HepG2 (cell line): ENCODE measurements around the gene TTC23. TPM values are rescaled to one million over a fixed set of nuclear protein-coding genes. Genes with fewer than 3 reads are reported as not detected.

Experiments used
- ATAC-seq: fragments of 200-7000 bp; cut with Tn5 transposase; 3 replicates; pipeline ENCODE4 v1.9.1; 2020; ENCODE audit warnings: mild to moderate bottlenecking, moderate library complexity
- BruUV-seq: library from RNA; stranded (reverse); fragments of 400-500 nt; replicated peaks from 2 replicates; lab custom pipeline; 2021; lab: Mats Ljungman, UMichigan
- CTCF ChIA-PET: fragments of 300-600 bp; formaldehyde crosslinking; extraction: SDS; loops from one replicate; lab custom pipeline; 2021; ENCODE audit warnings: low total read pairs, inconsistent platforms, low intra/inter-chr PET ratio; lab: Yijun Ruan, JAX
- POLR2A ChIA-PET: fragments of 350-600 bp; sonication (Branson Sonifier 250); formaldehyde crosslinking; loops from one replicate; lab custom pipeline; 2020; ENCODE audit warnings: antibody characterized with exemption, inconsistent platforms; lab: Yijun Ruan, JAX
- DNase-seq: peaks from one replicate; pipeline ENCODE4 v3.0.0-alpha.2; 2015; ENCODE audit warnings: low spot score
- FAIRE-seq: peaks from 3 replicates; lab custom pipeline; 2011; peaks lifted over from hg19 to GRCh38; lab: Jason Lieb, UNC
- H2AFZ ChIP-seq: one replicate; pipeline ENCODE4 v1.6.1; 2011; ENCODE audit warnings: low read length, inconsistent platforms
- H3K27ac ChIP-seq: fragments of 300-600 bp; 3 replicates; pipeline ENCODE4 v1.8.0; 2011; ENCODE audit warnings: mixed run types, mild to moderate bottlenecking, mixed read lengths, low read length, inconsistent platforms; ENCODE audit not compliant: insufficient read depth; ENCODE audit errors: extremely low read length
- H3K27me3 ChIP-seq, 2 experiments: fragments of 200-600 bp in 1 of 2; 2 replicates in 1 of 2; 3 replicates in 1 of 2; pipeline versions ENCODE4 v1.6.0 to v1.8.0; 2011; ENCODE audit warnings: low read length in 2 of 2, mild to moderate bottlenecking in 2 of 2, moderate library complexity in 2 of 2, inconsistent platforms in 1 of 2; ENCODE audit not compliant: insufficient read depth in 2 of 2, control insufficient read depth in 1 of 2
- H3K36me3 ChIP-seq, 2 experiments: fragments of 200-600 bp in 1 of 2; replicated peaks in 1 of 2; 2 replicates in 1 of 2; 3 replicates in 1 of 2; pipeline versions ENCODE4 v1.5.1 to v1.8.0; 2011; ENCODE audit warnings: low read length in 2 of 2, inconsistent platforms in 1 of 2; ENCODE audit not compliant: insufficient read depth in 2 of 2, control insufficient read depth in 1 of 2
- H3K4me1 ChIP-seq: 2 replicates; pipeline ENCODE4 v1.5.1; 2012; ENCODE audit warnings: low read length, inconsistent platforms; ENCODE audit not compliant: insufficient read depth
- H3K4me2 ChIP-seq: 2 replicates; pipeline ENCODE4 v1.6.0; 2011; ENCODE audit warnings: low read depth, low read length, inconsistent platforms
- H3K4me3 ChIP-seq, 3 experiments: fragments of 200-600 bp in 1 of 3; sonication (generic), shearing (Covaris generic) in 1 of 3; replicated peaks in 1 of 3; 2 replicates each; pipeline ENCODE4 v1.5.1; 2011 to 2016; ENCODE audit warnings: low read length in 3 of 3, inconsistent platforms in 2 of 3, low read depth in 2 of 3, mild to moderate bottlenecking in 2 of 3, control low read depth in 1 of 3, mixed read lengths in 1 of 3; ENCODE audit not compliant: insufficient read depth in 1 of 3
- H3K79me2 ChIP-seq: one replicate; pipeline ENCODE4 v1.6.1; 2011; ENCODE audit warnings: low read length, inconsistent platforms; ENCODE audit not compliant: insufficient read depth
- H3K9ac ChIP-seq: 2 replicates; pipeline ENCODE4 v1.6.0; 2011; ENCODE audit warnings: mild to moderate bottlenecking, low read depth, low read length, inconsistent platforms; ENCODE audit not compliant: insufficient read depth
- H3K9me3 ChIP-seq: 2 replicates; pipeline ENCODE4 v1.5.1; 2012; ENCODE audit warnings: mild to moderate bottlenecking, low read length
- H4K20me1 ChIP-seq: 2 replicates; pipeline ENCODE4 v1.6.0; 2011; ENCODE audit warnings: inconsistent platforms, mild to moderate bottlenecking, low read length, moderate library complexity; ENCODE audit not compliant: insufficient read depth
- ARNT ChIP-seq: fragments of 450-650 bp; IDR thresholded peaks from 2 replicates; pipeline ENCODE4 v1.6.1; 2017
- FOXM1 ChIP-seq: sonication (generic); formaldehyde crosslinking; IDR thresholded peaks from 2 replicates; pipeline ENCODE4 v1.5.0; 2020; ENCODE audit warnings: missing genetic modification reagents
- HNF4A ChIP-seq: sonication (generic); formaldehyde crosslinking; IDR thresholded peaks from 2 replicates; pipeline ENCODE4 v1.4.0; 2020; ENCODE audit warnings: missing genetic modification reagents
- IKZF1 ChIP-seq: fragments of 450-650 bp; IDR thresholded peaks from 2 replicates; pipeline ENCODE4 v1.7.1; 2016
- MAFF ChIP-seq: IDR thresholded peaks from 2 replicates; pipeline ENCODE4 v1.6.1; 2011; ENCODE audit warnings: low read depth, low read length, improper control_type of control experiment
- MAFK ChIP-seq, 2 experiments: IDR thresholded peaks in 1 of 2; conservative IDR thresholded peaks in 1 of 2; 2 replicates each; pipeline ENCODE4 v1.6.1; 2011; ENCODE audit warnings: improper control_type of control experiment in 2 of 2, low read length in 2 of 2
- NCOA1 ChIP-seq: sonication (generic); formaldehyde crosslinking; IDR thresholded peaks from 2 replicates; pipeline ENCODE4 v1.9.0; 2021; ENCODE audit warnings: missing genetic modification reagents
- NFIB ChIP-seq: sonication (generic); formaldehyde crosslinking; IDR thresholded peaks from 2 replicates; pipeline ENCODE4 v1.9.0; 2021; ENCODE audit warnings: missing genetic modification reagents, mild to moderate bottlenecking, borderline replicate concordance
- NFKBIZ ChIP-seq: IDR thresholded peaks from 2 replicates; pipeline ENCODE4 v1.6.1; 2018; ENCODE audit warnings: missing genetic modification reagents, missing compliant biosample characterization
- PRMT3 ChIP-seq: sonication (generic); formaldehyde crosslinking; IDR thresholded peaks from 2 replicates; pipeline ENCODE4 v1.8.1; 2022; ENCODE audit warnings: low read depth, mild to moderate bottlenecking, moderate library complexity, missing genetic modification reagents, borderline replicate concordance
- RXRB ChIP-seq: IDR thresholded peaks from 2 replicates; pipeline ENCODE4 v1.6.1; 2016; ENCODE audit warnings: borderline replicate concordance, missing genetic modification reagents, missing compliant biosample characterization
- SPEN ChIP-seq: sonication (generic); formaldehyde crosslinking; IDR thresholded peaks from 2 replicates; pipeline ENCODE4 v1.5.1; 2020; ENCODE audit warnings: low read depth, mild to moderate bottlenecking, missing genetic modification reagents
- SYNCRIP ChIP-seq: fragments of 200-400 bp; formaldehyde crosslinking; IDR thresholded peaks from 2 replicates; pipeline ENCODE4 v1.6.1; 2018; ENCODE audit warnings: mild to moderate bottlenecking, low read depth, low read length; ENCODE audit not compliant: insufficient read depth
- ZBTB38 ChIP-seq: sonication (generic); formaldehyde crosslinking; IDR thresholded peaks from 2 replicates; pipeline ENCODE4 v1.5.1; 2020; ENCODE audit warnings: mild to moderate bottlenecking, missing genetic modification reagents
- ZFP41 ChIP-seq: sonication (generic); formaldehyde crosslinking; IDR thresholded peaks from 2 replicates; pipeline ENCODE4 v1.4.0; 2020; ENCODE audit warnings: mild to moderate bottlenecking, missing genetic modification reagents, borderline replicate concordance
- ZMYM3 ChIP-seq: sonication (generic); formaldehyde crosslinking; IDR thresholded peaks from 2 replicates; pipeline ENCODE4 v1.5.1; 2020; ENCODE audit warnings: mild to moderate bottlenecking, missing genetic modification reagents
- ZMYM4 ChIP-seq: sonication (generic); formaldehyde crosslinking; IDR thresholded peaks from 2 replicates; pipeline ENCODE4 v1.8.1; 2023; ENCODE audit warnings: mild to moderate bottlenecking, missing genetic modification reagents
- ZNF230 ChIP-seq: sonication (generic); formaldehyde crosslinking; IDR thresholded peaks from 2 replicates; pipeline ENCODE4 v1.4.0; 2020; ENCODE audit warnings: mild to moderate bottlenecking, missing genetic modification reagents
- ZNF674 ChIP-seq: sonication (generic); formaldehyde crosslinking; IDR thresholded peaks from 2 replicates; pipeline ENCODE4 v1.5.0; 2020; ENCODE audit warnings: low read depth, mild to moderate bottlenecking, missing genetic modification reagents
- ZNF713 ChIP-seq: sonication (generic); formaldehyde crosslinking; IDR thresholded peaks from 2 replicates; pipeline ENCODE4 v1.4.0; 2020; ENCODE audit warnings: mild to moderate bottlenecking, missing genetic modification reagents
- ZNF777 ChIP-seq: sonication (generic); formaldehyde crosslinking; IDR thresholded peaks from 2 replicates; pipeline ENCODE4 v1.4.0; 2020; ENCODE audit warnings: missing genetic modification reagents
- ZNF790 ChIP-seq: sonication (generic); formaldehyde crosslinking; IDR thresholded peaks from 2 replicates; pipeline ENCODE4 v1.8.0; 2022; ENCODE audit warnings: missing genetic modification reagents, mild to moderate bottlenecking, borderline replicate concordance
- ZSCAN9 ChIP-seq: IDR thresholded peaks from 2 replicates; pipeline ENCODE4 v1.6.1; 2016; ENCODE audit warnings: borderline replicate concordance
- WGBS: methylation state at CpG from one replicate; pipeline ENCODE4 v1.1.6; 2017; ENCODE audit warnings: low lambda C conversion rate; 5-methylcytosine and 5-hydroxymethylcytosine counted together
- in situ Hi-C: cut with HindIII; loops from 2 replicates; pipeline ENCODE4 v1.10.0; 2017; ENCODE audit warnings: low pct_unique_long_range_greater_than_20kb; ENCODE audit not compliant: extremely low pct_ligation_motif_present
- intact Hi-C: fragments of 100-400 bp; cut with micrococcal nuclease; formaldehyde crosslinking; loops from one replicate; pipeline ENCODE4 v1.10.0; 2022; ENCODE audit not compliant: unreplicated experiment
- polyA plus RNA-seq, 8 experiments: library from polyadenylated mRNA; depleted of rRNA in 3 of 8; stranded (reverse) in 7 of 8; unstranded in 1 of 8; fragments of >200 nt; fragmentation: Illumina TruSeq in 4 of 8; extraction: Trizol in 4 of 8; gene quantifications; 2 replicates each; pipeline versions ENCODE4 v1.2.1 to v1.2.3, GENCODE V29; 2011 to 2016; ENCODE audit warnings: low read depth in 4 of 8, missing spikeins in 1 of 8, mixed read lengths in 1 of 8; ENCODE audit not compliant: insufficient read depth in 1 of 8
- total RNA-seq, 5 experiments: library from RNA; depleted of rRNA; stranded (reverse); fragments of >200 nt; fragmentation: Illumina TruSeq; extraction: Trizol; gene quantifications; 2 replicates each; pipeline ENCODE4 v1.2.3, GENCODE V29; 2016; ENCODE audit warnings: low read depth in 1 of 5
- TF ChIP-seq, protein P1 (sequence below): IDR thresholded peaks from 2 replicates; pipeline ENCODE4 v1.6.1; 2016; ENCODE audit warnings: missing biosample characterization, missing genetic modification reagents, low read depth

Gene TTC23
- total and polyA plus RNA-seq, 2 of the 13 experiments (the other 11 are each of a cell fraction or from before 2014, with no cell fraction given), result 1.6 to 11.7 TPM

DNA sequence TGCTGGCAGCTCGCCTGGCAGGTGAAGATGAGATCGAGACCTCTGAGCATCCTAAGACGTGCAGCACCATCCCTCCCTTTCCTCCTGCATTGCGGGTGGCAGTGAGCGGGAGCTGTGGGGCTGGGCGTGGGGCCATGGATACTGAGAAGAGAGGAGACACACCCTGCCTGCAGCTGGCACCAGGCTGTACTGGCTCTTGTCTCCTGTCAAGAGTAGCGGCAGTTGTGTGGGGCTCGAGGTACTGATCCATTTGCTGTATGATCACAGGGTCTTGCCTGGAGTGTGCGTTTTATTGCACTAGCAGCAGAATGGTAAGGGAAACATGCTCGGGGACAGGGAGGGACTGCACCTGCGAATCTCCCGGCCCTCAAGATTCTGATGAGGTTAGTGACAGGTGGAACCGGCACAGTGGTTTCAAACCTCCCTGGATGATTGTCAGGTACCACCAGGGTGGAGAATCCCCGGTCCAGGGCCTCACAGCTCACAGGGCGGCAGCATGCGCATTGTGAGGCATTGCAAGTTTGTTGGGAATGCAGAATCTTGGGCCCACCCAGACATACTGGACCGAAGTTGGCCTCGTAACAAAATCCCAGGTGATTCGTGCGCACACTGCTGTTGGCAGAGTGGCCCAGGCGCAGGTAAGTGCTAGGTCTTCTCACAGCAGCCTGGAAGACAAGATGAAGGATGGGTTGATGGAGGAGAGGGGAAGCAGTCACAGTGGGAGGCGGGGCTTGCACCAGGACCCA is 130.4 kb downstream of the TTC23 start (continued):
- no peak for TF ChIP-seq SYNCRIP
- TF ChIP-seq SPEN (CRISPR knock-in tag), result no peak
- TF ChIP-seq, all 625 proteins: peak for 0

DNA sequence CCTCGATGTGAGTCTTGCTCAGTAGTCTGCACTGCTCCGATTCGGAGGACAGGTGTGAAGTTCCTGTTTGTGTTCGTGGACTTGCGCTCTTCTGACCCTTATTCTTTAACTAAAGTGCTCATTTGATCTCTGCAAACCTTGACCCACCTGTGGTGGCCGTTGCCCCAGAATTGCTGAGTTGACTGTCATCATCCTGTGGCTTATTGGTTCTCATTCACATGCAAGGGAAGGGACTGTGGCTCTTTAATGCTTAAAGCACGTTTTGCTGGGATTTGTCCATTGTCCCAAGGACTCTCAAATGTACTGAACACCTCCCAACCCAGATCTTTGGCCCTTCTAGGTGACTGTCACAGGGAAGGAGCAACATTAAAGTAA is 131.1 kb downstream of the TTC23 start:
- FAIRE-seq (no peak), DNase-seq (no peak), ATAC-seq (no peak)
- Histone ChIP-seq H3K9me3 (no peaks in the 10 kb centered on the region), H3K9ac (no peak overlapping the region), H3K4me2 (no peak overlapping the region), H3K79me2 (no peaks in the 10 kb centered on the region), H2AFZ (no peak overlapping the region), H3K27me3 (no peaks in the 10 kb centered on the region), H3K4me3 (no peak overlapping the region), H3K27ac (no peak overlapping the region), H4K20me1 (no peaks in the 10 kb centered on the region), H3K36me3 (no peaks in the 10 kb centered on the region; a peak in 1 of 5 replicates), H3K4me1 (peaks cover 26% of the 10 kb centered on the region)
- intact Hi-C loops, result no loop called here
- in situ Hi-C loops, result no loop called here
- ChIA-PET CTCF (no interaction called here), POLR2A (no interaction called here)
- 57% methylated on average over 7 of the region's 7 CpGs for WGBS
- BruUV-seq, result no TSS peak
- no peak for TF ChIP-seq NFKBIZ (CRISPR knock-in tag)
- TF ChIP-seq NCOA1 (CRISPR knock-in tag), result no peak
- no peak for TF ChIP-seq IKZF1
- no peak for TF ChIP-seq ZNF713 (CRISPR knock-in tag)
- no peak for TF ChIP-seq FOXM1 (CRISPR knock-in tag)
- TF ChIP-seq MAFF, result peak; percentile 43; the same call in 1 of the 2 replicates
- TF ChIP-seq MAFK (conservative IDR thresholded peaks at IDR 0.05 in 1 of 2, IDR thresholded peaks at IDR 0.05 in 1 of 2; ENCODE audit: low read length in 2 of 2), result peak; percentile 62 to 75
- TF ChIP-seq ZNF790, result no peak
- no peak for TF ChIP-seq RXRB
- TF ChIP-seq PRMT3 (CRISPR knock-in tag), result no peak
- TF ChIP-seq HNF4A (CRISPR knock-in tag), result peak; percentile 14; the same call in 1 of the 2 replicates
- 0 out of 2 replicates have a peak, but pooled peaks have one; percentile 12 for TF ChIP-seq ZBTB38 (CRISPR knock-in tag)
- TF ChIP-seq NFIB (CRISPR knock-in tag), result no peak
- no peak for TF ChIP-seq ZFP41 (CRISPR knock-in tag)
- no peak for TF ChIP-seq ZMYM3 (CRISPR knock-in tag)
- no peak for TF ChIP-seq ZMYM4 (CRISPR knock-in tag)
- no peak for TF ChIP-seq ZNF230 (CRISPR knock-in tag)
- TF ChIP-seq, protein P1, sequence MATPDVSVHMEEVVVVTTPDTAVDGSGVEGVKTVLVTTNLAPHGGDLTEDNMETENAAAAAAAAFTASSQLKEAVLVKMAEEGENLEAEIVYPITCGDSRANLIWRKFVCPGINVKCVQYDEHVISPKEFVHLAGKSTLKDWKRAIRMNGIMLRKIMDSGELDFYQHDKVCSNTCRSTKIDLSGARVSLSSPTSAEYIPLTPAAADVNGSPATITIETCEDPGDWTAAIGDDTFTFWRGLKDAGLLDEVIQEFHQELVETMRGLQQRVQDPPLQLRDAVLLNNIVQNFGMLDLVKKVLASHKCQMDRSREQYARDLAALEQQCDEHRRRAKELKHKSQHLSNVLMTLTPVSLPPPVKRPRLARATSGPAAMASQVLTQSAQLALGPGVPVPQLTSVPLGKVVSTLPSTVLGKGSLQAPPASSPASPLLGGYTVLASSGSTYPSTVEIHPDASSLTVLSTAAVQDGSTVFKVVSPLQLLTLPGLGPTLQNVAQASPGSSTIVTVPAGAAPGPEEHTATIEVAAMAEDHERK, result no peak
- TF ChIP-seq ARNT, result no peak
- no peak for TF ChIP-seq ZNF674 (CRISPR knock-in tag)
- TF ChIP-seq ZNF777, result no peak
- TF ChIP-seq ZSCAN9 (CRISPR knock-in tag), result no peak
